NCI-H748 (cell line): ENCODE results near the gene COPE.

Source experiments
- DNase-seq: peaks from one replicate; lab custom pipeline; 2025; ENCODE audit not compliant: unreplicated experiment; lab: John Stamatoyannopoulos, UW

COPE gene

DNA sequence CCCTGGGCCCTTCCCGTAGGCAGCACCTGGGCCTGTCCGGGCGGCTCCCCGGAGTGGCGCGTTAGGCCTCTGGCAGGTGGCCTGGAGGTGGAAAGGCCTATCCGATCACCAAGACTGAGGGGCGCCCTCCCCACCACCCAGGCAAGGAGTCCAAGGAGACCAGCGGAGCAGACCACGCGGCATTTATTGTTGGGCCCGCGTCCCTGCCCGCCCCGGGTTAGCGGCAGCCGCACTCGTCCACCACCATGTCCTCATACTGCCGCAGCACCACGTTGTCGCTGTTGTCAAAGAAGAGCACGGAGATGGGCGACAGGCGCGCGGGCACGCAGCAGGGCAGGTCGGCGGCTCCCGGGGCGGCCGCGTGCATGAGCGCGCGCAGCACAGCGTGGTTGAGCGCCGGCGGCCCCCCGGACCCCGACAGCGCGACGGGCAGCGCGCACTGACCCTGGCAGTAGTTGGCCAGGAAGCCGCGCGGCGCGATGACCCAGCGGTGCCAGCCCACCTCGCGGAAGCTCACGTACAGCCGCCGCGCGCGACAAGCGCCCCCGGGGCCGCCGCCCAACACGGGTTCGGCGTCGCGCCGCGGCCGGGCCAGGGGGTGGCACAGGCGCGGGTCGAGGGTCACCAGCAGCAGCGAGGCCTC is 50.7 kb downstream of the COPE start:
- DNase-seq = no peak

DNA sequence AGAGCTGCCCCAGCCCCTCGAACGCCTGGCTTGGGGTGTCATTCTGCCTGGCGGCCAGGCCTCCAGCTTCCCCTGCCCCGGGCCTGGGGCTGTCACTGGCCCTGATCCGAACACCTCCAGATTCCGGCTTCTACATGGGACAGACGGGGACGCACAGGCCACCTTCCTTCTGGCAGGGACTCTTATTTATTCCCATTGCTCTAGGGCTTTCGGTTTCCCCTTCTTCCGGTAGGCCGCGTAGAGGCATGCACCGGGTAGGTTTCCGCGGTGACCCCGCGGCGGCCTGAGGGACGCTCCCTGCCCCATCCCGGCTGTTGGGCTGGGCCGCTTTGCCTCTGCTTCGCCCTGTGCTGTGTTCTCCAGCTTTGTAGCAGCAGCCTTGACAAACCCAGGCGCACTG is 51.4 kb downstream of the COPE start:
- no peak for DNase-seq

DNA sequence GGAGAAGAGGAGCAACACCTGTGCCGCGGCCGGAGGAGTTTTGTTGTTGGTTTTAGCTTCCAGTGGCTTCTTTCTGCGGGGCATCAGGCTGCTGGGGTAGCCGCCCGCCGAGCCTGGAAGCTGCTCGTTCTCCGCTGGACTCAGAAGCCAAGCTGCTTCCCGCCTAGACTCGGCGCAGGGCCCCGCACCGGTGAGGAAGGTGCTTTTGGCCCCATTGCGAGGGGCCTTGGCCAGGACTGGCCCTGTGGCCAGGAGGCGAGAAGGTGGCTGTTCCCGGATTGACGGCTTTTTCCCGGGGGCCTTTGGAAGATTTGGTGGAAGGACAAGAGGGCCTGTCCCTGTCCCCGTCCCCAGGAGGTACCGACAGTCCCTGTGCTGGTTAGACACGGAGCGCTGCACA is 52.0 kb downstream of the COPE start:
- DNase-seq = no peak

DNA sequence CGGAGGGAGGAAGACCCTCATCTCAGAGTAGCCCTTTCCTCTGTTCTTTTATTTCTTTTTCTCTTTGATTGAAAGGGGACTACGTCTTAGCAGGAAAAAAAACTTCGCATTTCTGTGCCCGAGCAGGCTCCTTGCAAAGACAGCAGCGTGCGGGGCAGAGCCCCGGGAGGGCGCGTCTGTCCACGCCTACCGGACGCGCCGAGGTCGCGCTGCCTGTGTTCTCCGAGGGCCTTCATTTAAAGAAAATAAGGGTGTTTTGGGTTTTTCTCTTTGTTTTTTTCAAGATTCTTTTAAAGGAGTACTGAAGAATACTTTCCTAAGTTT is 52.4 kb downstream of the COPE start:
- DNase-seq = no peak

DNA sequence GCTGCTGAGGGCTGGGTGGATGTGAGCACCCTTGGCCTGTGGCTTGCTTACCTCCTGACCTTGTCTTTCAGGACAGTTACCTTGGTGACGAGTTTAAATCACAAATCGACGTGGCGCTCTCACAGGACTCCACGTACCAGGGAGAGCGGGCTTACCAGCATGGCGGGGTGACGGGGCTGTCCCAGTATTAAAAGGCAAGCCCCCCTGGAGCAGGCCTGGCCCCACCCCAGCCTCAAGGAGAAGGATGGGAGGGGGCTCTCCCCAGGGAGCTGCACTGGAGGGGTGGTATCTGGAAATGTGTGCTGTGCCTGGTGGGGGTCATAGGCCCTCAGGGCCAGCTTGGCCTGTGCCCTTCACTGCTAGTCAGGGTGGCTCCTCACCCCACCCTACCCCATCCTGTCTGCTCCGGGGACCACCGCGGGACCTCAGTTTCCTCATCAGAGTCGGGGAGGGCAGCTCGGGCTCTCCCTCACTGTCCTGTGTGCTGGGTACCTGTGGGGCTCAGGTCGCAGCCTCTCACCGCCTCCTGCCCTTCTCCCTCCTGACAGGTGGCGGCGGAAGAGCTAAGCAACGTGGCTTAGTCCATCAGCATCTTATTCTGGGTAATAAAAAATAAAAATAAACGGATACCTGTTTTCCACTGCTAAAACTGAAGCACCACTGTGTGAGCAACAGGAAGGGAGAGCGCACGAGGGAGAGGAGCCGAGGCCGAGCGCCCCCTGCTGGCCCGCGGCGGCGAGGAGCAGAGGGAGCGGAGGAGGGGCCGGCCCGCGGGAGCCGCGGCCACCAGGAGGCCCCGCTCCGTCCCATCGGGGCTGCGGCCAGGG is 53.0 kb downstream of the COPE start:
- no peak for DNase-seq

DNA sequence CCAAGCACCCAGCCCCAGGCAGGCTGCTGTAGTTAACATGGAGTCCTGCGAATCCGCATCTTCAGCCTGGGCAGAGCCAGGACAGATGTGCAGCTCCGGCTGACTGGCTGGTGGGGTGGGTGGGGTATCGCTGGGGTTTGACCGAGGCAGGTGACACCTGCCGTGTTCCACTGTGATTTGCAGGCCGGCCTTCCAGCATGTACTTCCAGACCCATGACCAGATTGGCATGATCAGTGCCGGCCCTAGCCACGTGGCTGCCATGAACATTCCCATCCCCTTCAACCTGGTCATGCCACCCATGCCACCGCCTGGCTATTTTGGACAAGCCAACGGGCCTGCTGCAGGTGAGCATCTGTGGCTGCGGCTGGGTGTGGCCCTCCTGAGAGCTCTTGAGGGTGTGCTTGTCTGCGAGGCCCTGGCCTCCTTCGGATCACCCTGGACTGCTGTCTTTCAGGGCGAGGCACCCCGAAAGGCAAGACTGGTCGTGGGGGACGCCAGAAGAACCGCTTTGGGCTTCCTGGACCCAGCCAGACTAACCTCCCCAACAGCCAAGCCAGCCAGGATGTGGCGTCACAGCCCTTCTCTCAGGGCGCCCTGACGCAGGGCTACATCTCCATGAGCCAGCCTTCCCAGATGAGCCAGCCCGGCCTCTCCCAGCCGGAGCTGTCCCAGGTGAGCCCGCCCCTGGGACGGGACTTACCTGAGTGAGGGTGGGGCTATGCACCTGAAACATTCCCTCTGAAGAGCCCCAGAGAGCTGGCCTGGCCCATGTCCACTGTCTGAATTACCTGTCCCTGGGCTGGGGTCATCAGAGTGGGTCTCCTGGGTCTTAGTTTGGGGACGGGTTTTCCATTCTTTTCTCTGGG is 53.8 kb downstream of the COPE start:
- DNase-seq = no peak

DNA sequence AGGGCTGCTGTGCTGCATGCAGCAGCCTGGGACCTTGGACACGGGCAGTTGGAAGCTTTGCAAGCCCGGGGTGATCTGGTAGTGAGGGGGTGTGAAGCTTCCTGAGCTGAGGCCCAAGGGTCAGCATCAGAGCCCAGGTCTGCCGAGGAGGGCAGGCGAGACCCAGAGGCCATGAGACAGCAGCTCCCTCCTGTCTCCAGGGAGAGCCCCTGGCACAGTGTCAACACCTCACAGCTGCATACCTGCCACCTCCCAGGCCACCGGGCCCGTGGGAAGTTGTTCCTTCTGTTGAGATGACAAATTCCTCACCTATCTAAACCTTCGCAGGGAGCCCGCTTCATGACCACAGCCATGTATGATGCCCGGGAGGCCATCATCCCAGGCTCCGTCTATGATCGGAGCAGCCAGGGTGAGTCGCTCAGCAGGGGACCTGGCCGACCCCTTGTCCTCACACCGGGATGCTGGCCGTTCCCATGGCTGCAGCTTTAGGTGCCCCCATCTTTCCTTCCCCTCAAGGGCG is 55.3 kb downstream of the COPE start:
- DNase-seq = no peak

DNA sequence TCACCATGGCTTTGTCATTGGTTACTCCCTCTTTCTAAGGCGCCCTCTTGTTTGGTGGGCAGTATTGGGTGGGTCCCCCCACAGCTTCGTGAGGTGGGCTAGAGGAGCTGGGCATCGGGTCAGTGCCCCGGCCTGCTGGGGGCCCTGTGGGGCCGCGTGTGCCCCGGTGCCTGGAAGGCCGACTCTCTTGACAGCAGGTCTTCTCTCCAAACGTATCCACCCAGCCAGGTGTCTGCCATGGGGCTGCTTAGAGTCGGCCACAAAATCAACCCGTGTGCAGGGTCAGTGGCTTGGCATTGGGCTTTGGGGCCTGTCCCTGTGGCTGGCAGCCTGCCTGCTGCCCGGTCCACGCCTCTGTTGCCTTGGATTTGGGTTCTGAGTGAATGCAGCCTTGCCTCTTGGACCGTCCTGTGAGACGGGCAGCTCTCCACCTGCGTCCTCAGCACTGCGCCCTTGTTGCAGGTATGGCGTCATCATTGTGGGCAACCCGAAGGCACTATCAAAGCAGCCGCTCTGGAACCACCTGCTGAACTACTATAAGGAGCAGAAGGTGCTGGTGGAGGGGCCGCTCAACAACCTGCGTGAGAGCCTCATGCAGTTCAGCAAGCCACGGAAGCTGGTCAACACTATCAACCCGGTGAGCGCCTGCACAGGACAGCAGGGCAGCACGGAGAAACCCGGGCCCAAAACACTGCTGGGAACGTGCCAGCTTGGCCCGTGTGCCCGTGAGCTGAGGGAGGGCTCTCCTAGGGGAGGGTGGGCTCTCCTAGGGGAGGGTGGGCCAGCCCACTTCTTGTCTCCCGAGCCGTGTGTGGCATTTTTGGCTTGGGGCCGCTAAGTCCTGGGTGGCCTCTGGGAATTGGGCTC is 56.0 kb downstream of the COPE start:
- no peak for DNase-seq

DNA sequence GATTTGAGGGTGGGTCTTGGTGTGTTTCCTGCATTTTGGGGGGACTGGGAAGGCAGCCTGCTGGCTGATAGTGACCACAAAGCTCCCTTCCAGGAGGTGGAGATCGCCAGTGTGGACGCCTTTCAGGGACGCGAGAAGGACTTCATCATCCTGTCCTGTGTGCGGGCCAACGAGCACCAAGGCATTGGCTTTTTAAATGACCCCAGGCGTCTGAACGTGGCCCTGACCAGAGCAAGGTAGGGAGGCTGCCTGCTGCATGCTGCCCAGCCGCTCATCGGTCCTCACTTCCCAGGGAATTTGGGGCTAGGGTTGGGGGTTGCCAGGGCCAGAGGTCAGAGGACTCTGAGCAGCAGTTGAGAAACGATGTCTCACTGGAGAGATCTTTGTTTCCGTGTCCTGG is 57.3 kb downstream of the COPE start:
- DNase-seq = no peak

DNA sequence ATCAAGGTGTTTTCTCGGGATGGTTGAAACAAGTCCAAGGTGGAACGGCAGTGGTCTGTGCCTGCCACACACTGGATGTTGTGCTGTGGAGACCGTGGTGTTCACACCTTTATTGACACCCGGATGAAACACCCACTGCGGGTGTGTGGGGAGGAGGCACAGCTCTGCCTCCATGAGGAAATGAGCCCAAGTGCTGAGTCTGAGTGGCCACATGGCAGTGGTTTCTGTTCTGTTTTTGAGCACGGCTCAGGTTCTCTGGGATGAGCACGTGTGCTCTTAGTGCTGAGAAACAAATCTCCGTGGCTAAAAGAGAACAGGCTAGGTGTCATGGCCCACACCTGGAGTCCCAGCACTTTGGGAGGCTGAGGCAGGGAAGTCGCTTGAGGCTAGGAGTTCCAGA is 58.0 kb downstream of the COPE start:
- DNase-seq = no peak

DNA sequence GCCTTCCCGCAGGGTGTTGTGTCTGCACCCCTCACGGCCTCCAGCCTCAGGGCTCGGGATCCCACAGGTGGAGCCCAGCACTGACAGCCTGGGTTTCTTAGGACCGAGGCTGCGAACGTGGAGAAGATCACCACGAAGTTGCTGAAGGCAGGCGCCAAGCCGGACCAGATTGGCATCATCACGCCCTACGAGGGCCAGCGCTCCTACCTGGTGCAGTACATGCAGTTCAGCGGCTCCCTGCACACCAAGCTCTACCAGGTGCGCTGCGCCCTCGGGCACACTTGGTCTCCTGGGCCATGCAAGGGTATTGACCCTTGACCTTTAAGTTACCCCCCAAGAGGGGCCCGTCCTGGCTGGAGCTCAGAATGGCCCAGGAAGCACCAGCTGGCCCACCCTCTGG is 58.5 kb downstream of the COPE start:
- DNase-seq = no peak

DNA sequence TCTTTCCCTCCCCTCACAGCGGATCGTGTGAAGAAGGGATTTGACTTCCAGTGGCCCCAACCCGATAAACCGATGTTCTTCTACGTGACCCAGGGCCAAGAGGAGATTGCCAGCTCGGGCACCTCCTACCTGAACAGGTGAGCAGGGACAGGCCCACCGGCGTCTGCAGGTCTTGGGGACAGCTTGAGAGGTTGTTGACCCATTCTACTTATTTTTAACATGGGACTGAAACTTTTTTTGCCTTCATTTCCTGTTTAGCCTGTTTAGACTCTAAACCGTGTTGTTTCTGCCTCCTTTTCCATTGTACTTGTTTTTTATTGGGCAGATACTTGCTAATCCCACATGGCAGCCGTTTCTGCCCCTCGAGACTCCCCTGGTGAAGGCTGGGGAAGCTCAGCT is 58.9 kb downstream of the COPE start:
- DNase-seq = no peak

DNA sequence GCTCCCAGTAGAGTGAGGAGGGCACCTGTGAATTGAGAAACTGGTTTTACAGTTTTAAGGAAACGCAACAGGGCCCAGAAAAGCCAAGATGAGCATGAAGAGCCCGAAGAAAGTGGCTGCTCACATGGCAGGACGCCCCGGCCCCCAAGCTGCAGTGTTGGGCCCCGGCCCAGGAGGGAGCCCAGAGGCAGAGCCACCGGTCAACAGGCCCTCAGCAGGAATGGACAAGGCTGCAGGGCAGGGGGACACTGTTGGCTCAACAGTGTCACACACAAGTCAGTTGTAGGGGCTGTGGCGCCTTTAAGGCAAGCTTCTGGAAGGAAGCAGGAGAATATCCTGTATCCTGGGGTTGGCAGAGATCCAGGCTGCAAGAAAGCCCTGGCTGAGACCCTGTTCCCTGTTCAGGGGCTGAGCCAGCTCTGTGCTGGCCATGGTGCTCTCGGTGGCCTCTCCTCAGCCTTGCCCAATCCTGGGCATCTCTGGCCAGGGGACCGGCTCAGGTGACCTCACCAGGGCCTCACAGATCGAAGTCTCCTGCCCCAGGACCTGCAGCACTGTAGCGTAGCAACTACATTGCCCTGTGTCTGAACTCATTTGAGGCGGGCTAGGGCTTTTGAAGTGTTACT is 59.4 kb downstream of the COPE start:
- DNase-seq = no peak

DNA sequence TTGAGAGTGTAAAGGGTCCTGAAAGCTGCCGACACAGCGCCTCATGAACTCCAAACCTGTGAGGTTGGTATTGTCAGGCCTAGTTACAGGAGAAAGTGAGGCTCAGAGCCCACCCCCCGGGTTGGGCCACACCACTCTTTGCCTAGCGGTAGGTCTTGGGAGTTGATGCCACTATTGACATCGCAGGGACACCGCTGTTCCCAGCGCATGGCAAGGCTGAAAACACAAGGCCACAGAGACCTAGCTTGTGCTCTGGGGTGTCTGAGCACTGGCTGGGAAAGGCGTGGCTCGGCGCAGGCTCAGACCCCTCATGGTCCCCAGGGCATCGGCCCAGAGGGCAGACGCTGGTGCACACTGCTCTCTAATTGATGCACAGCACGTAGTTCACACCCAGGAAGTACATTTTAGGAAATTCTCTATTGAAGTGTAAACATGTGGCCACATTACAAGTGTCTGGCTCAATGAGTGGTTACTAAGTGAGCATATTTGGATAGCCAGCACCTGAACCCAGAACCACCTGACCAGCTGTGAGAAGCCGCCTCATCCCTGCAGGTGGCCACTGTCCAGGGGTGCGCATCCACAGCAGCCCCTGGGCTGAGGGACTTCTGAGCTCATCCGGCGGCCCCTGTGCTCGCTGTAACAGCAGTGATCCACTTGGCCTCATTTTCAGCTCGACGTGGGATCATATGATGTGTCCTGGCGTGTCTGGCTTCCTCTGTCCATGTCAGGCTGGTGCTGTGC is 60.1 kb downstream of the COPE start:
- no peak for DNase-seq

DNA sequence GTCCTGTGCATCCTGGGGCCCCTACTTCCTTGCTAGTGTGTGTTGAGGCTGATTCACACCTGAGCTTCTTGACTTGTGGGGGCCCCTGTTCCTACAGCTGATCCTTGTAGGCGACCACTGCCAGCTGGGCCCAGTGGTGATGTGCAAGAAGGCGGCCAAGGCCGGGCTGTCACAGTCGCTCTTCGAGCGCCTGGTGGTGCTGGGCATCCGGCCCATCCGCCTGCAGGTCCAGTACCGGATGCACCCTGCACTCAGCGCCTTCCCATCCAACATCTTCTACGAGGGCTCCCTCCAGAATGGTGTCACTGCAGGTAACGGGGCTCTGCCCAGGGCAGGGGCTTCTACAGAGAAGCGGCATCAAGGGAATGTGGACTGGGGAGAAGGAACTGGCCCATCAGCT is 62.0 kb downstream of the COPE start:
- DNase-seq = no peak

DNA sequence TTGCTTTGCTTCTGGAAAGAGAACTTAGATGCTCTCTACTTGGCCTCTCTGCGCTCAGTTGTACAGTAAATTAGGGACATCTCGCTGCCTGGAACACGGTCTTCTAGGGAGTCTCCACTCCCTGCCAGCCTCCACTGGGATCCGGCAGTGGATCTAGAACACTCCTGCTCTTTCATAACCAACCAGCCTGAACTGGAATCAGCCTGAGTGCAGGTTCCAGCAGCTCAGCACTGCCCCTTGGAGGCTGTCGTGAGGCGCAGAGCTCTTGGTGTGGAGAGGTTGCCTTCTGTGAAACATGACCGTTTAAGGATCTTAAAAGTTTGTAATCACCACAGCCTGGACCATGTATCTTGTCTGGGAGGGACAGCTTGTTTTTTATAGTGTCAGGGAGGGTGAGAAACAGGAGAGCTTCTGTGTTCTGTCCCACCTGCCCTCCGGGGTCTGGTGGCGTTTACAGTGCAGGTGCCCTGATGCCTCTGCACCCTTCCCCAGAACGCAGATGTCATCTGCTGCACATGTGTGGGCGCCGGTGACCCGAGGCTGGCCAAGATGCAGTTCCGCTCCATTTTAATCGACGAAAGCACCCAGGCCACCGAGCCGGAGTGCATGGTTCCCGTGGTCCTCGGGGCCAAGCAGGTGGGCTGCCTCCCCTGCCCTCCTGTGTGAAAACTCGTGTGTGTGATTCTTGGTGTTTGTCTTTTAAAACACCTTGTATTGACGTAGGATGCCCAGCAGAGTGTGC is 62.6 kb downstream of the COPE start:
- DNase-seq = no peak

DNA sequence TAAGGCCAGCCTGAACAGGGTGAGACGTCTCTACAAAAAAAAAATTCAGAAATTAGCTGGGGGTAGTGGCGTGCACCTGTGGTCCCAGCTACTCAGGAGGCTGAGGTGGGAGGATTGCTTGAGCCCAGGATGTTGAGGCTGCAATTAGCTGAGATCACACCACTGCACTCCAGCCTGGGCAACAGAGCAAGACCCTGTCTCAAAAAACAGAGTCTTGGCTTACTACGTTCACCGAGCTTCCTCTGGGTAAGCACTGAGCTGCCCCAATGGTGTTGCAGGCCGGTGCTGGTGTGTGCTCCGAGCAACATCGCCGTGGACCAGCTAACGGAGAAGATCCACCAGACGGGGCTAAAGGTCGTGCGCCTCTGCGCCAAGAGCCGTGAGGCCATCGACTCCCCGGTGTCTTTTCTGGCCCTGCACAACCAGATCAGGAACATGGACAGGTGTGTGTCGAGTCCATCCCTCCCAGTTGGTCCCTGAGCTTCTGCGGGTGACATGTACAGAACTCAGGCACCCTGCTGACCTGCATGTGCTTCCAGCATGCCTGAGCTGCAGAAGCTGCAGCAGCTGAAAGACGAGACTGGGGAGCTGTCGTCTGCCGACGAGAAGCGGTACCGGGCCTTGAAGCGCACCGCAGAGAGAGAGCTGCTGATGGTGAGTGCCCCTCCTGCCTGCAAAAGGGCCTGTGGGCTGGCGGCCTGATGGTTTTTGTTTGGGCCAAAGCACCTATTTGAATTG is 63.4 kb downstream of the COPE start:
- DNase-seq = no peak

DNA sequence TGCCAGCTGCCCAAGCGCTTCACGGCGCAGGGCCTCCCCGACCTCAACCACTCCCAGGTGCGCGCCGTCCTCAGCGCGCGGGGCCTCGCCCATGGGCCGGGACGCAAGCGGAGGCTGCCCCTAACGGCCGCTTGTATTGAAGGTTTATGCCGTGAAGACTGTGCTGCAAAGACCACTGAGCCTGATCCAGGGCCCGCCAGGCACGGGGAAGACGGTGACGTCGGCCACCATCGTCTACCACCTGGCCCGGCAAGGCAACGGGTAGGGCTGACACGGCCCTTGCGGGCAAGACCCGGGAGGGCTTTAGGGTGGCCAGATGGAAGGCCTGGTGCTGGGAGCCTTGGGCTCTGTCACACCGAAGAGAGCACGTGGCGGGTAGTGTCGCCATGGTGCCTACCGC is 64.2 kb downstream of the COPE start:
- DNase-seq = no peak
